HepG2 (cell line): Measurements from ENCODE around the gene IRF1. TPM values are rescaled to one million over a fixed set of nuclear protein-coding genes. Genes with fewer than 3 reads are reported as not detected.

ENCODE experiments used
- ATAC-seq: fragments of 200-7000 bp; cut with Tn5 transposase; 3 replicates; pipeline ENCODE4 v1.9.1; 2020; ENCODE audit warnings: mild to moderate bottlenecking, moderate library complexity
- BruUV-seq: library from RNA; stranded (reverse); fragments of 400-500 nt; replicated peaks from 2 replicates; lab custom pipeline; 2021; lab: Mats Ljungman, UMichigan
- CTCF ChIA-PET: fragments of 300-600 bp; formaldehyde crosslinking; extraction: SDS; loops from one replicate; lab custom pipeline; 2021; ENCODE audit warnings: low total read pairs, inconsistent platforms, low intra/inter-chr PET ratio; lab: Yijun Ruan, JAX
- POLR2A ChIA-PET: fragments of 350-600 bp; sonication (Branson Sonifier 250); formaldehyde crosslinking; loops from one replicate; lab custom pipeline; 2020; ENCODE audit warnings: antibody characterized with exemption, inconsistent platforms; lab: Yijun Ruan, JAX
- DNase-seq: peaks from one replicate; pipeline ENCODE4 v3.0.0-alpha.2; 2015; ENCODE audit warnings: low spot score
- FAIRE-seq: peaks from 3 replicates; lab custom pipeline; 2011; peaks lifted over from hg19 to GRCh38; lab: Jason Lieb, UNC
- H2AFZ ChIP-seq: one replicate; pipeline ENCODE4 v1.6.1; 2011; ENCODE audit warnings: low read length, inconsistent platforms
- H3K27ac ChIP-seq: fragments of 300-600 bp; 3 replicates; pipeline ENCODE4 v1.8.0; 2011; ENCODE audit warnings: mixed run types, mild to moderate bottlenecking, mixed read lengths, low read length, inconsistent platforms; ENCODE audit not compliant: insufficient read depth; ENCODE audit errors: extremely low read length
- H3K27me3 ChIP-seq, 2 experiments: fragments of 200-600 bp in 1 of 2; 2 replicates in 1 of 2; 3 replicates in 1 of 2; pipeline versions ENCODE4 v1.6.0 to v1.8.0; 2011; ENCODE audit warnings: low read length in 2 of 2, mild to moderate bottlenecking in 2 of 2, moderate library complexity in 2 of 2, inconsistent platforms in 1 of 2; ENCODE audit not compliant: insufficient read depth in 2 of 2, control insufficient read depth in 1 of 2
- H3K36me3 ChIP-seq, 2 experiments: fragments of 200-600 bp in 1 of 2; replicated peaks in 1 of 2; 2 replicates in 1 of 2; 3 replicates in 1 of 2; pipeline versions ENCODE4 v1.5.1 to v1.8.0; 2011; ENCODE audit warnings: low read length in 2 of 2, inconsistent platforms in 1 of 2; ENCODE audit not compliant: insufficient read depth in 2 of 2, control insufficient read depth in 1 of 2
- H3K4me1 ChIP-seq: 2 replicates; pipeline ENCODE4 v1.5.1; 2012; ENCODE audit warnings: low read length, inconsistent platforms; ENCODE audit not compliant: insufficient read depth
- H3K4me2 ChIP-seq: 2 replicates; pipeline ENCODE4 v1.6.0; 2011; ENCODE audit warnings: low read depth, low read length, inconsistent platforms
- H3K4me3 ChIP-seq, 3 experiments: fragments of 200-600 bp in 1 of 3; sonication (generic), shearing (Covaris generic) in 1 of 3; replicated peaks in 1 of 3; 2 replicates each; pipeline ENCODE4 v1.5.1; 2011 to 2016; ENCODE audit warnings: low read length in 3 of 3, inconsistent platforms in 2 of 3, low read depth in 2 of 3, mild to moderate bottlenecking in 2 of 3, control low read depth in 1 of 3, mixed read lengths in 1 of 3; ENCODE audit not compliant: insufficient read depth in 1 of 3
- H3K79me2 ChIP-seq: one replicate; pipeline ENCODE4 v1.6.1; 2011; ENCODE audit warnings: low read length, inconsistent platforms; ENCODE audit not compliant: insufficient read depth
- H3K9ac ChIP-seq: 2 replicates; pipeline ENCODE4 v1.6.0; 2011; ENCODE audit warnings: mild to moderate bottlenecking, low read depth, low read length, inconsistent platforms; ENCODE audit not compliant: insufficient read depth
- H3K9me3 ChIP-seq: 2 replicates; pipeline ENCODE4 v1.5.1; 2012; ENCODE audit warnings: mild to moderate bottlenecking, low read length
- H4K20me1 ChIP-seq: 2 replicates; pipeline ENCODE4 v1.6.0; 2011; ENCODE audit warnings: inconsistent platforms, mild to moderate bottlenecking, low read length, moderate library complexity; ENCODE audit not compliant: insufficient read depth
- ARHGAP35 ChIP-seq: sonication (generic); formaldehyde crosslinking; IDR thresholded peaks from 2 replicates; pipeline ENCODE4 v1.9.0; 2022; ENCODE audit warnings: mild to moderate bottlenecking, inconsistent platforms, moderate library complexity, missing genetic modification reagents, borderline replicate concordance
- HBP1 ChIP-seq: IDR thresholded peaks from 2 replicates; pipeline ENCODE4 v1.6.1; 2016; ENCODE audit warnings: low read depth, control low read depth
- RAD51 ChIP-seq: fragments of 450-650 bp; IDR thresholded peaks from 2 replicates; pipeline ENCODE4 v1.6.1; 2016; ENCODE audit warnings: borderline replicate concordance
- REXO4 ChIP-seq: sonication (generic); formaldehyde crosslinking; IDR thresholded peaks from 2 replicates; pipeline ENCODE4 v1.8.0; 2022; ENCODE audit warnings: missing genetic modification reagents, mild to moderate bottlenecking, borderline replicate concordance
- SETDB1 ChIP-seq: sonication (generic); formaldehyde crosslinking; IDR thresholded peaks from 2 replicates; pipeline ENCODE4 v1.5.1; 2020; ENCODE audit warnings: missing genetic modification reagents, mild to moderate bottlenecking, borderline replicate concordance
- TCF7L2 ChIP-seq: IDR thresholded peaks from 2 replicates; pipeline ENCODE4 v1.6.1; 2011; ENCODE audit warnings: mild to moderate bottlenecking, low read depth, low read length, moderate library complexity
- ZBTB10 ChIP-seq: sonication (generic); formaldehyde crosslinking; IDR thresholded peaks from 2 replicates; pipeline ENCODE4 v1.4.0; 2020; ENCODE audit warnings: missing genetic modification reagents, borderline replicate concordance
- ZKSCAN1 ChIP-seq: fragments of 150-350 bp; IDR thresholded peaks from 2 replicates; pipeline ENCODE4 v1.6.1; 2014; ENCODE audit warnings: low read length
- ZNF318 ChIP-seq: sonication (generic); formaldehyde crosslinking; IDR thresholded peaks from 2 replicates; pipeline ENCODE4 v1.4.0; 2020; ENCODE audit warnings: mild to moderate bottlenecking, missing genetic modification reagents
- ZNF747 ChIP-seq: sonication (generic); formaldehyde crosslinking; IDR thresholded peaks from 2 replicates; pipeline ENCODE4 v1.8.1; 2023; ENCODE audit warnings: missing genetic modification reagents, mild to moderate bottlenecking, borderline replicate concordance
- ZNF777 ChIP-seq: sonication (generic); formaldehyde crosslinking; IDR thresholded peaks from 2 replicates; pipeline ENCODE4 v1.4.0; 2020; ENCODE audit warnings: missing genetic modification reagents
- WGBS: methylation state at CpG from one replicate; pipeline ENCODE4 v1.1.6; 2017; ENCODE audit warnings: low lambda C conversion rate; 5-methylcytosine and 5-hydroxymethylcytosine counted together
- in situ Hi-C: cut with HindIII; loops from 2 replicates; pipeline ENCODE4 v1.10.0; 2017; ENCODE audit warnings: low pct_unique_long_range_greater_than_20kb; ENCODE audit not compliant: extremely low pct_ligation_motif_present
- intact Hi-C: fragments of 100-400 bp; cut with micrococcal nuclease; formaldehyde crosslinking; loops from one replicate; pipeline ENCODE4 v1.10.0; 2022; ENCODE audit not compliant: unreplicated experiment
- polyA plus RNA-seq, 8 experiments: library from polyadenylated mRNA; depleted of rRNA in 3 of 8; stranded (reverse) in 7 of 8; unstranded in 1 of 8; fragments of >200 nt; fragmentation: Illumina TruSeq in 4 of 8; extraction: Trizol in 4 of 8; gene quantifications; 2 replicates each; pipeline versions ENCODE4 v1.2.1 to v1.2.3, GENCODE V29; 2011 to 2016; ENCODE audit warnings: low read depth in 4 of 8, missing spikeins in 1 of 8, mixed read lengths in 1 of 8; ENCODE audit not compliant: insufficient read depth in 1 of 8
- total RNA-seq, 5 experiments: library from RNA; depleted of rRNA; stranded (reverse); fragments of >200 nt; fragmentation: Illumina TruSeq; extraction: Trizol; gene quantifications; 2 replicates each; pipeline ENCODE4 v1.2.3, GENCODE V29; 2016; ENCODE audit warnings: low read depth in 1 of 5

Gene IRF1
- total and polyA plus RNA-seq, 2 of the 13 experiments (the other 11 are each of a cell fraction or from before 2014, with no cell fraction given): 4.1 to 8.8 TPM

DNA sequence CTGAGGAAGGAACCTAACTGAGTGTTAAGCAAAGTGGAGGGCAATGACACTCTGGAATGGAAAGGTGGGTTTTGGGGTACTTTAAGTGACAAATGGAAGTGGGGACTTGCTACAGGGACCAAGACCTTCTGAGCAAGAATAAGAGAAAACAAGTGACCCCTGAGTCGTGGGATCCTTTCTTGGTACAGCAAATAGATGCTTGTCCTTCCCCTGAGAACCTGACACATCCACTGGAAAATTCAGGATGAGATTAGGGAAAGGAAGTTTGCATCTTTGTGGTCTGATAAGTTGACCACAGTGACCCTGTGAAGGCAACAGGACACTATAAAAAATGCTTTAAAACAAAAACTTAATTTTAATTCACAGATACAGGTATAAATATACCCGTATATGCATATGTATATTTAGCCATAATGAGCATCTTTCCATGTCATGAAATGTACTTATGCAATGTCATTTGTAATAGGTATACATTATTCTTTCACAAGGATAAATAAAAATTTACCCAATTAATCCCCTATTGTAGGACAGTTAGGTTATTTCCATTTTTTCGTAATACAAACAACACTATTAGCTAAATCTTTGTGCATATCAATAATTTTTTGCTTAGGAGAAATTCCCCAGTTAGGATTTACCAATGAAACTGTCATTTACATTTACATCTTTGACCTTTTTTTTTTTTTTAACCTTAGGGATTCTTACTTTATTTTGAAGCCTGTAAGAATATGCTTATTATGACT, 2.0 kb upstream of the IRF1 start:
- no peak for DNase-seq
- Histone ChIP-seq H3K9ac (no peak overlapping the region), H3K27ac (no peak overlapping the region), H3K4me2 (no peak overlapping the region), H3K79me2 (peaks cover 6% of the 10 kb centered on the region), H3K36me3 (peaks cover 1 to 6% of the 10 kb centered on the region in 2 experiments; a peak in 3 of 5 replicates), H4K20me1 (peaks cover 3% of the 10 kb centered on the region; the same call in 1 of the 2 replicates), H3K27me3 (no peaks in the 10 kb centered on the region), H2AFZ (no peak overlapping the region), H3K4me3 (no peak overlapping the region), H3K9me3 (no peaks in the 10 kb centered on the region), H3K4me1 (peaks cover 50% of the 10 kb centered on the region)
- no TSS peak for BruUV-seq
- 55% methylated on average over 3 of the region's 3 CpGs for WGBS
- intact Hi-C loops: no loop called here
- CTCF ChIA-PET: no interaction called here
- POLR2A ChIA-PET: interaction anchor here (5.2 kb wide), 1 partner anchor 14 kb away, joined by 99 read pairs; no protein-coding TSS in a partner anchor
- no peak for ATAC-seq
- FAIRE-seq: no peak
- in situ Hi-C loops: loop anchor here (10.0 kb wide), 3 partner anchors 68 to 198 kb away; partner anchors contain the start of gene SLC22A4
- TF ChIP-seq ZNF747 (no peak), ZBTB10 (no peak), ARHGAP35 (no peak), SETDB1 (no peak), REXO4 (CRISPR knock-in tag) (no peak), ZNF777 (CRISPR knock-in tag) (no peak), TCF7L2 (no peak), ZNF318 (CRISPR knock-in tag) (no peak), RAD51 (no peak), HBP1 (no peak), ZKSCAN1 (no peak)
